IMR-90 (cell line): ENCODE results near the gene ERBB4. TPM values are rescaled to one million over a fixed set of nuclear protein-coding genes. Genes with fewer than 3 reads are reported as not detected.

ENCODE experiments used
- ATAC-seq: fragments of 200-7000 bp; cut with Tn5 transposase; 2 replicates; pipeline ENCODE4 v1.9.1; 2020; ENCODE audit warnings: low read depth, mild to moderate bottlenecking, moderate library complexity
- BruUV-seq: library from RNA; stranded (reverse); fragments of 400-500 nt; replicated peaks from 2 replicates; lab custom pipeline; 2021; lab: Mats Ljungman, UMichigan
- CTCF ChIA-PET: fragments of 300-600 bp; formaldehyde crosslinking; extraction: SDS; loops from one replicate; lab custom pipeline; 2021; ENCODE audit warnings: antibody characterized with exemption; lab: Yijun Ruan, JAX
- POLR2A ChIA-PET: fragments of 300-600 bp; sonication (Branson Sonifier 250); formaldehyde crosslinking; loops from one replicate; lab custom pipeline; 2022; ENCODE audit warnings: antibody characterized with exemption; ENCODE audit not compliant: unreplicated experiment; lab: Charles Lee
- DNase-seq: peaks from one replicate; pipeline ENCODE4 v3.0.0; 2013
- H2AFZ ChIP-seq: replicated peaks from 2 replicates; pipeline ENCODE3; 2013; ENCODE audit warnings: low read length, mild to moderate bottlenecking; ENCODE audit not compliant: poor library complexity
- H2AK5ac ChIP-seq: 2 replicates; pipeline ENCODE4 v1.6.1; 2013; ENCODE audit warnings: low read depth, low read length, inconsistent platforms
- H2AK9ac ChIP-seq: replicated peaks from 2 replicates; pipeline ENCODE3; 2013; ENCODE audit warnings: mild to moderate bottlenecking, low read depth, low read length, moderate library complexity; ENCODE audit not compliant: poor library complexity
- H2BK120ac ChIP-seq: 2 replicates; pipeline ENCODE4 v1.6.1; 2013; ENCODE audit warnings: low read depth, low read length, inconsistent platforms
- H2BK15ac ChIP-seq: 3 replicates; pipeline ENCODE4 v1.6.1; 2013; ENCODE audit warnings: low read depth, low read length, inconsistent platforms
- H2BK20ac ChIP-seq: 2 replicates; pipeline ENCODE4 v1.6.1; 2013; ENCODE audit warnings: low read depth, mild to moderate bottlenecking, inconsistent platforms, low read length, moderate library complexity
- H2BK5ac ChIP-seq: 2 replicates; pipeline ENCODE4 v1.6.1; 2013; ENCODE audit warnings: mild to moderate bottlenecking, low read depth, low read length, inconsistent platforms; ENCODE audit not compliant: poor library complexity, severe bottlenecking
- H3K14ac ChIP-seq: replicated peaks from 2 replicates; pipeline ENCODE4 v1.6.1; 2013; ENCODE audit warnings: low read depth, low read length, inconsistent platforms
- H3K18ac ChIP-seq: 2 replicates; pipeline ENCODE4 v1.6.1; 2013; ENCODE audit warnings: low read depth, low read length, control low read depth
- H3K23ac ChIP-seq: 2 replicates; pipeline ENCODE4 v1.6.1; 2013; ENCODE audit warnings: low read depth, low read length, inconsistent platforms
- H3K27ac ChIP-seq: 2 replicates; pipeline ENCODE4 v1.5.1; 2013; ENCODE audit warnings: mild to moderate bottlenecking, control low read depth, low read length; ENCODE audit not compliant: insufficient read depth
- H3K27me3 ChIP-seq: 2 replicates; pipeline ENCODE4 v1.6.1; 2013; ENCODE audit warnings: low read length; ENCODE audit not compliant: control insufficient read depth, insufficient read depth
- H3K36me3 ChIP-seq: 2 replicates; pipeline ENCODE4 v1.6.1; 2013; ENCODE audit warnings: low read length, mixed read lengths; ENCODE audit not compliant: control insufficient read depth, insufficient read depth
- H3K4ac ChIP-seq: 2 replicates; pipeline ENCODE4 v1.6.1; 2013; ENCODE audit warnings: low read depth, low read length, inconsistent platforms
- H3K4me1 ChIP-seq: 2 replicates; pipeline ENCODE4 v1.6.1; 2013; ENCODE audit warnings: low read length, mixed read lengths; ENCODE audit not compliant: control insufficient read depth, insufficient read depth
- H3K4me2 ChIP-seq: 2 replicates; pipeline ENCODE4 v1.6.1; 2013; ENCODE audit warnings: low read depth, mild to moderate bottlenecking, control low read depth, low read length, moderate library complexity
- H3K4me3 ChIP-seq: 2 replicates; pipeline ENCODE4 v1.5.1; 2013; ENCODE audit warnings: low read depth, mild to moderate bottlenecking, control low read depth, low read length, moderate library complexity; ENCODE audit not compliant: insufficient read depth
- H3K56ac ChIP-seq: 2 replicates; pipeline ENCODE4 v1.6.1; 2013; ENCODE audit warnings: low read length, inconsistent platforms; ENCODE audit not compliant: insufficient read depth; ENCODE audit errors: extremely low read depth
- H3K79me1 ChIP-seq, 2 experiments: 2 replicates each; pipeline ENCODE4 v1.6.1; 2013; ENCODE audit warnings: low read length in 2 of 2, inconsistent platforms in 1 of 2, low read depth in 1 of 2
- H3K9ac ChIP-seq: 2 replicates; pipeline ENCODE4 v1.6.1; 2013; ENCODE audit warnings: low read depth, low read length, control low read depth
- H3K9me1 ChIP-seq: 2 replicates; pipeline ENCODE4 v1.6.1; 2013; ENCODE audit warnings: low read length, inconsistent platforms; ENCODE audit not compliant: insufficient read depth
- H3K9me3 ChIP-seq: 2 replicates; pipeline ENCODE4 v1.6.1; 2013; ENCODE audit warnings: low read length; ENCODE audit not compliant: control insufficient read depth, insufficient read depth
- H4K20me1 ChIP-seq: 2 replicates; pipeline ENCODE4 v1.6.1; 2013; ENCODE audit warnings: low read length, inconsistent platforms; ENCODE audit not compliant: insufficient read depth
- H4K5ac ChIP-seq: 2 replicates; pipeline ENCODE4 v1.6.1; 2013; ENCODE audit warnings: mild to moderate bottlenecking, low read depth, low read length, control low read depth
- H4K8ac ChIP-seq, 2 experiments: 2 replicates each; pipeline ENCODE4 v1.6.1; 2013; ENCODE audit warnings: low read depth in 2 of 2, low read length in 2 of 2, control low read depth in 1 of 2, inconsistent platforms in 1 of 2
- H4K91ac ChIP-seq: 2 replicates; pipeline ENCODE4 v1.6.1; 2013; ENCODE audit warnings: low read depth, low read length, inconsistent platforms; ENCODE audit not compliant: insufficient read depth
- BHLHE40 ChIP-seq: fragments of 150-350 bp; IDR thresholded peaks from 2 replicates; pipeline ENCODE4 v1.6.1; 2016; ENCODE audit warnings: mild to moderate bottlenecking, low read depth, low read length
- CEBPB ChIP-seq: IDR thresholded peaks from 2 replicates; pipeline ENCODE4 v1.6.1; 2012; ENCODE audit warnings: low read depth, low read length, improper control_type of control experiment
- CHD1 ChIP-seq: IDR thresholded peaks from 2 replicates; pipeline ENCODE4 v1.6.1; 2012; ENCODE audit warnings: low read depth, low read length, improper control_type of control experiment
- FOS ChIP-seq: fragments of 150-350 bp; IDR thresholded peaks from 2 replicates; pipeline ENCODE4 v1.6.1; 2016; ENCODE audit warnings: low read depth, low read length
- MAFK ChIP-seq: IDR thresholded peaks from 2 replicates; pipeline ENCODE4 v1.6.1; 2012; ENCODE audit warnings: low read depth, low read length, improper control_type of control experiment
- MAZ ChIP-seq: IDR thresholded peaks from 2 replicates; pipeline ENCODE4 v1.6.1; 2012; ENCODE audit warnings: low read depth, mild to moderate bottlenecking, low read length, improper control_type of control experiment, moderate library complexity, borderline replicate concordance
- MXI1 ChIP-seq: IDR thresholded peaks from 2 replicates; pipeline ENCODE4 v1.6.1; 2012; ENCODE audit warnings: low read depth, mild to moderate bottlenecking, low read length, moderate library complexity, borderline replicate concordance
- NFE2L2 ChIP-seq: fragments of 150-350 bp; IDR thresholded peaks from 2 replicates; pipeline ENCODE4 v1.6.1; 2016; ENCODE audit warnings: low read depth, mild to moderate bottlenecking, low read length
- POLR2A ChIP-seq: IDR thresholded peaks from 2 replicates; pipeline ENCODE4 v1.6.1; 2012; ENCODE audit warnings: mild to moderate bottlenecking, low read depth, low read length
- RAD21 ChIP-seq: IDR thresholded peaks from 2 replicates; pipeline ENCODE4 v1.6.1; 2012; ENCODE audit warnings: low read length, improper control_type of control experiment
- RCOR1 ChIP-seq: IDR thresholded peaks from 2 replicates; pipeline ENCODE4 v1.6.1; 2012; ENCODE audit warnings: mild to moderate bottlenecking, low read length, improper control_type of control experiment; ENCODE audit not compliant: insufficient replicate concordance
- RFX5 ChIP-seq: IDR thresholded peaks from 2 replicates; pipeline ENCODE4 v1.8.0; 2012; ENCODE audit warnings: low read depth, mild to moderate bottlenecking, low read length, moderate library complexity
- SMC3 ChIP-seq: fragments of 150-350 bp; IDR thresholded peaks from 2 replicates; pipeline ENCODE4 v1.6.1; 2016; ENCODE audit warnings: low read depth, mild to moderate bottlenecking, antibody characterized with exemption, low read length, moderate library complexity
- WGBS, 2 experiments: methylation state at CpG; one replicate each; pipeline versions ENCODE4 v1.1.5 to v1.1.7; 2013; ENCODE audit warnings: missing lambda C conversion rate in 2 of 2; ENCODE audit not compliant: insufficient read length in 1 of 2; ENCODE audit errors: extremely low coverage in 2 of 2; 5-methylcytosine and 5-hydroxymethylcytosine counted together
- dilution Hi-C: fragments of 300-500 bp; cut with HindIII; formaldehyde crosslinking; loops from one replicate; pipeline ENCODE4 v1.14.3; 2018; ENCODE audit warnings: low sequenced_read_pairs; ENCODE audit not compliant: unreplicated experiment
- in situ Hi-C: fragments of 300-500 bp; cut with MboI; formaldehyde crosslinking; loops from 3 replicates; pipeline ENCODE4 v1.14.3; 2019; ENCODE audit warnings: low sequenced_read_pairs, inconsistent platforms, mixed read lengths
- intact Hi-C: fragments of 100-400 bp; cut with micrococcal nuclease; formaldehyde crosslinking; loops from 2 replicates; pipeline ENCODE4 v1.10.0; 2022
- polyA plus RNA-seq, 3 experiments: library from polyadenylated mRNA; depleted of rRNA; stranded (reverse); fragments of >200 nt; gene quantifications; 2 replicates each; pipeline ENCODE4 v1.2.3, GENCODE V29; 2012; ENCODE audit warnings: low replicate concordance in 1 of 3
- total RNA-seq: library from RNA; depleted of rRNA; stranded (reverse); fragments of >200 nt; gene quantifications from 2 replicates; pipeline ENCODE4 v1.2.3, GENCODE V29; 2012
- TF ChIP-seq, protein P1 (sequence below): fragments of 150-350 bp; IDR thresholded peaks from 2 replicates; pipeline ENCODE4 v1.6.1; 2017; ENCODE audit warnings: mild to moderate bottlenecking, antibody characterized with exemption, low read length, low read depth
- TF ChIP-seq, protein P2 (sequence below): fragments of 150-350 bp; IDR thresholded peaks from 2 replicates; pipeline ENCODE4 v1.6.1; 2016; ENCODE audit warnings: low read depth, mild to moderate bottlenecking, low read length, moderate library complexity, borderline replicate concordance
- TF ChIP-seq, protein P3 (sequence below): conservative IDR thresholded peaks from 2 replicates; pipeline ENCODE4 v1.5.1; 2012; ENCODE audit warnings: mild to moderate bottlenecking, low read depth, low read length, improper control_type of control experiment

ERBB4 gene
- total and polyA plus RNA-seq, 2 of the 4 experiments (the other 2 are of a cell fraction): not detected

DNA sequence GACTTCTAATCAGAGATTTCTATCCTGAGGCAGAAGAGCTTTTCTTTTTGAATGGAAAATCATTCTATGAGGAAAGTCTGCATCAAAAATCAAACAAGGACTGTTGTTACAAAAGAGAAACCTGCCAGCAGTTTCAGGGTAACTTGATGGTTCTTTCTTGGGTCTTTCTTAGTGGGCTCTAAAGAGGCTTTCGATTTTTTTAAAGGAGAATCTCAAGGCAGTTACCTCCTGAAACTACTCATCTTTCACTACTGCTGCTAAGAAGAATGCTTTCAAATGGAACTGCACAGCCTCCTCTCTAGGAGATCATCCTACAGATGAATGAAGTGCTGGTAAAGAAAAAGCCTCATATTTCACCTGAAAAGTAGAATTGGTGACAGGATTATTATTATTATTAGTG is 272.3 kb downstream of the ERBB4 start:
- Histone ChIP-seq H3K36me3 (no peaks in the 10 kb centered on the region), H2BK120ac (no peak overlapping the region), H3K4me3 (no peak overlapping the region), H3K23ac (no peak overlapping the region), H3K18ac (no peak overlapping the region), H3K9me1 (no peaks in the 10 kb centered on the region), H3K9ac (no peak overlapping the region), H3K4ac (no peak overlapping the region), H3K4me1 (no peaks in the 10 kb centered on the region), H2AK9ac (no peak overlapping the region), H4K8ac (no peak overlapping the region), H3K27me3 (no peaks in the 10 kb centered on the region), H3K9me3 (no peaks in the 10 kb centered on the region; the same call in 1 of the 2 replicates), H2AFZ (no peak overlapping the region), H3K56ac (no peak overlapping the region), H4K20me1 (no peaks in the 10 kb centered on the region), H4K5ac (no peak overlapping the region), H3K14ac (no peak overlapping the region), H3K4me2 (no peak overlapping the region; the same call in 1 of the 2 replicates), H2AK5ac (no peak overlapping the region), H2BK15ac (no peak overlapping the region), H4K91ac (no peak overlapping the region), H3K79me1 (no peaks in the 10 kb centered on the region), H2BK5ac (no peak overlapping the region), H2BK20ac (no peak overlapping the region), H3K27ac (no peak overlapping the region)
- ATAC-seq: no peak
- no CpG with 5 or more reads among the region's 1 CpG for WGBS, 2 experiments
- BruUV-seq: no TSS peak
- intact Hi-C loops: no loop called here
- POLR2A ChIA-PET: no interaction called here
- DNase-seq: no peak
- in situ Hi-C loops: no loop called here
- dilution Hi-C loops: no loop called here
- CTCF ChIA-PET: no interaction called here
- TF ChIP-seq MAFK (no peak), MAZ (no peak), MXI1 (no peak), BHLHE40 (no peak), CHD1 (no peak), NFE2L2 (no peak), POLR2A (no peak), RAD21 (no peak), CEBPB (no peak), FOS (no peak), SMC3 (no peak), RCOR1 (no peak), RFX5 (no peak)
- TF ChIP-seq, protein P1, sequence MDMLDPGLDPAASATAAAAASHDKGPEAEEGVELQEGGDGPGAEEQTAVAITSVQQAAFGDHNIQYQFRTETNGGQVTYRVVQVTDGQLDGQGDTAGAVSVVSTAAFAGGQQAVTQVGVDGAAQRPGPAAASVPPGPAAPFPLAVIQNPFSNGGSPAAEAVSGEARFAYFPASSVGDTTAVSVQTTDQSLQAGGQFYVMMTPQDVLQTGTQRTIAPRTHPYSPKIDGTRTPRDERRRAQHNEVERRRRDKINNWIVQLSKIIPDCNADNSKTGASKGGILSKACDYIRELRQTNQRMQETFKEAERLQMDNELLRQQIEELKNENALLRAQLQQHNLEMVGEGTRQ: no peak
- TF ChIP-seq, protein P2, sequence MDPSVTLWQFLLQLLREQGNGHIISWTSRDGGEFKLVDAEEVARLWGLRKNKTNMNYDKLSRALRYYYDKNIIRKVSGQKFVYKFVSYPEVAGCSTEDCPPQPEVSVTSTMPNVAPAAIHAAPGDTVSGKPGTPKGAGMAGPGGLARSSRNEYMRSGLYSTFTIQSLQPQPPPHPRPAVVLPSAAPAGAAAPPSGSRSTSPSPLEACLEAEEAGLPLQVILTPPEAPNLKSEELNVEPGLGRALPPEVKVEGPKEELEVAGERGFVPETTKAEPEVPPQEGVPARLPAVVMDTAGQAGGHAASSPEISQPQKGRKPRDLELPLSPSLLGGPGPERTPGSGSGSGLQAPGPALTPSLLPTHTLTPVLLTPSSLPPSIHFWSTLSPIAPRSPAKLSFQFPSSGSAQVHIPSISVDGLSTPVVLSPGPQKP: no peak
- TF ChIP-seq, protein P3, sequence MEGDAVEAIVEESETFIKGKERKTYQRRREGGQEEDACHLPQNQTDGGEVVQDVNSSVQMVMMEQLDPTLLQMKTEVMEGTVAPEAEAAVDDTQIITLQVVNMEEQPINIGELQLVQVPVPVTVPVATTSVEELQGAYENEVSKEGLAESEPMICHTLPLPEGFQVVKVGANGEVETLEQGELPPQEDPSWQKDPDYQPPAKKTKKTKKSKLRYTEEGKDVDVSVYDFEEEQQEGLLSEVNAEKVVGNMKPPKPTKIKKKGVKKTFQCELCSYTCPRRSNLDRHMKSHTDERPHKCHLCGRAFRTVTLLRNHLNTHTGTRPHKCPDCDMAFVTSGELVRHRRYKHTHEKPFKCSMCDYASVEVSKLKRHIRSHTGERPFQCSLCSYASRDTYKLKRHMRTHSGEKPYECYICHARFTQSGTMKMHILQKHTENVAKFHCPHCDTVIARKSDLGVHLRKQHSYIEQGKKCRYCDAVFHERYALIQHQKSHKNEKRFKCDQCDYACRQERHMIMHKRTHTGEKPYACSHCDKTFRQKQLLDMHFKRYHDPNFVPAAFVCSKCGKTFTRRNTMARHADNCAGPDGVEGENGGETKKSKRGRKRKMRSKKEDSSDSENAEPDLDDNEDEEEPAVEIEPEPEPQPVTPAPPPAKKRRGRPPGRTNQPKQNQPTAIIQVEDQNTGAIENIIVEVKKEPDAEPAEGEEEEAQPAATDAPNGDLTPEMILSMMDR: no peak
